ENCODE results near the gene ZNF175. TPM values are rescaled to one million over a fixed set of nuclear protein-coding genes. Genes with fewer than 3 reads are reported as not detected.

The ZNF175 gene
- total RNA-seq, 4 donors from 2014 or later, result 3.6 to 5.8 (median 4.9) TPM

- Histone ChIP-seq H3K27ac (replicated peaks in 1 of 4) (no peak overlapping the region), H3K9me3 (peaks cover 0 to 17% (median 5%) of the 10 kb centered on the region in 4 donors), H3K36me3 (peaks cover 28 to 65% (median 59%) of the 10 kb centered on the region in 4 donors), H3K4me3 (no peak overlapping the region), H3K27me3 (no peaks in the 10 kb centered on the region), H3K4me1 (no peaks in the 10 kb centered on the region)
- intact Hi-C loops (cut with DNase I), result no loop called here
- no peak for TF ChIP-seq EP300 (IDR thresholded peaks at IDR 0.05)
- TF ChIP-seq POLR2AphosphoS5 (IDR thresholded peaks at IDR 0.05), result no peak
- TF ChIP-seq CTCF (IDR thresholded peaks at IDR 0.05), result no peak
- TF ChIP-seq POLR2A (IDR thresholded peaks at IDR 0.05; ENCODE audit: low read depth), result no peak
- DNase-seq (ENCODE audit: extremely low spot score), result no peak
- 89% methylated on average over 1 of the region's 1 CpG for WGBS
These were observed 15.1 kb downstream of the ZNF175 start for GRCh38 chr19:51586103-51586728.

- intact Hi-C loops (cut with DNase I), result no loop called here
- Histone ChIP-seq H3K27me3 (no peaks in the 10 kb centered on the region), H3K9me3 (peaks cover 0 to 17% (median 5%) of the 10 kb centered on the region in 4 donors), H3K36me3 (peaks cover 23 to 59% (median 53%) of the 10 kb centered on the region in 4 donors), H3K4me1 (no peaks in the 10 kb centered on the region), H3K27ac (replicated peaks in 1 of 4) (no peak overlapping the region), H3K4me3 (no peak overlapping the region)
- WGBS, result 97% methylated on average over 4 of the region's 4 CpGs
- TF ChIP-seq EP300 (IDR thresholded peaks at IDR 0.05) (no peak), CTCF (IDR thresholded peaks at IDR 0.05) (no peak), POLR2A (IDR thresholded peaks at IDR 0.05; ENCODE audit: low read depth) (no peak), POLR2AphosphoS5 (IDR thresholded peaks at IDR 0.05) (no peak)
- DNase-seq (ENCODE audit: extremely low spot score), result no peak
These were observed 15.7 kb downstream of the ZNF175 start for GRCh38 chr19:51586799-51587198.

DNA sequence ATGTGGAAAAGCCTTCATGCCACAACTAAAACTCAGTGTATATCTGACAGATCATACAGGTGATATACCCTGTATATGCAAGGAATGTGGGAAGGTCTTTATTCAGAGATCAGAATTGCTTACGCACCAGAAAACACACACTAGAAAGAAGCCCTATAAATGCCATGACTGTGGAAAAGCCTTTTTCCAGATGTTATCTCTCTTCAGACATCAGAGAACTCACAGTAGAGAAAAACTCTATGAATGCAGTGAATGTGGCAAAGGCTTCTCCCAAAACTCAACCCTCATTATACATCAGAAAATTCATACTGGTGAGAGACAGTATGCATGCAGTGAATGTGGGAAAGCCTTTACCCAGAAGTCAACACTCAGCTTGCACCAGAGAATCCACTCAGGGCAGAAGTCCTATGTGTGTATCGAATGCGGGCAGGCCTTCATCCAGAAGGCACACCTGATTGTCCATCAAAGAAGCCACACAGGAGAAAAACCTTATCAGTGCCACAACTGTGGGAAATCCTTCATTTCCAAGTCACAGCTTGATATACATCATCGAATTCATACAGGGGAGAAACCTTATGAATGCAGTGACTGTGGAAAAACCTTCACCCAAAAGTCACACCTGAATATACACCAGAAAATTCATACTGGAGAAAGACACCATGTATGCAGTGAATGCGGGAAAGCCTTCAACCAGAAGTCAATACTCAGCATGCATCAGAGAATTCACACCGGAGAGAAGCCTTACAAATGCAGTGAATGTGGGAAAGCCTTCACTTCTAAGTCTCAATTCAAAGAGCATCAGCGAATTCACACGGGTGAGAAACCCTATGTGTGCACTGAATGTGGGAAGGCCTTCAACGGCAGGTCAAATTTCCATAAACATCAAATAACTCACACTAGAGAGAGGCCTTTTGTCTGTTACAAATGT lies 16.4 kb downstream of the ZNF175 start:
- Histone ChIP-seq H3K4me1 (no peaks in the 10 kb centered on the region), H3K27ac (replicated peaks in 1 of 4) (no peak overlapping the region), H3K27me3 (no peaks in the 10 kb centered on the region), H3K9me3 (peaks cover 0 to 17% (median 5%) of the 10 kb centered on the region in 4 donors), H3K36me3 (peaks cover 19 to 52% (median 46%) of the 10 kb centered on the region in 4 donors), H3K4me3 (no peak overlapping the region)
- TF ChIP-seq POLR2AphosphoS5 (IDR thresholded peaks at IDR 0.05) (no peak), CTCF (IDR thresholded peaks at IDR 0.05) (no peak), POLR2A (IDR thresholded peaks at IDR 0.05; ENCODE audit: low read depth) (no peak), EP300 (IDR thresholded peaks at IDR 0.05) (no peak)
- 94% methylated on average over 9 of the region's 9 CpGs for WGBS
- DNase-seq (ENCODE audit: extremely low spot score), result no peak
- intact Hi-C loops (cut with DNase I), result no loop called here

- Histone ChIP-seq H3K4me3 (no peak overlapping the region), H3K36me3 (peaks cover 14 to 32% (median 27%) of the 10 kb centered on the region in 4 donors), H3K4me1 (peaks cover 9 to 15% (median 13%) of the 10 kb centered on the region in 4 donors), H3K27me3 (no peaks in the 10 kb centered on the region), H3K27ac (replicated peaks in 1 of 4) (no peak overlapping the region), H3K9me3 (peaks cover 0 to 17% (median 5%) of the 10 kb centered on the region in 4 donors)
- DNase-seq (ENCODE audit: extremely low spot score), result no peak
- intact Hi-C loops (cut with DNase I), result no loop called here
- WGBS, result 93% methylated on average over 2 of the region's 2 CpGs
- TF ChIP-seq CTCF (IDR thresholded peaks at IDR 0.05) (no peak), POLR2A (IDR thresholded peaks at IDR 0.05; ENCODE audit: low read depth) (no peak), POLR2AphosphoS5 (IDR thresholded peaks at IDR 0.05) (no peak), EP300 (IDR thresholded peaks at IDR 0.05) (no peak)
These were observed 18.4 kb downstream of the ZNF175 start for GRCh38 chr19:51589511-51589910.
